SK-MEL-5 (cell line): ENCODE data around the gene SRC. TPM values are rescaled to one million over a fixed set of nuclear protein-coding genes. Genes with fewer than 3 reads are reported as not detected.

Experiments
- DNase-seq: peaks from one replicate; pipeline ENCODE4 v3.0.0-alpha.2; 2016; ENCODE audit warnings: low read depth, low spot score
- in situ Hi-C: cut with HindIII; loops from 2 replicates; pipeline ENCODE4 v1.10.0; 2016; ENCODE audit warnings: low sequenced_read_pairs, high pct_unique_total_duplicates, low pct_unique_long_range_greater_than_20kb
- total RNA-seq: library from RNA; depleted of rRNA; stranded (reverse); fragments of >200 nt; shearing (Covaris generic); gene quantifications from 2 replicates; pipeline ENCODE4 v1.2.3, GENCODE V29; 2014

The SRC gene
- total RNA-seq, 1 experiment from 2014 or later = 5.7 TPM

GRCh38 chr20:37439223-37439933 is 93.4 kb downstream of the SRC start:
- in situ Hi-C loops = no loop called here
- no peak for DNase-seq

- in situ Hi-C loops = no loop called here
- no peak for DNase-seq
Observed at GRCh38 chr20:37441023-37441422, 95.1 kb downstream of the SRC start.

DNA sequence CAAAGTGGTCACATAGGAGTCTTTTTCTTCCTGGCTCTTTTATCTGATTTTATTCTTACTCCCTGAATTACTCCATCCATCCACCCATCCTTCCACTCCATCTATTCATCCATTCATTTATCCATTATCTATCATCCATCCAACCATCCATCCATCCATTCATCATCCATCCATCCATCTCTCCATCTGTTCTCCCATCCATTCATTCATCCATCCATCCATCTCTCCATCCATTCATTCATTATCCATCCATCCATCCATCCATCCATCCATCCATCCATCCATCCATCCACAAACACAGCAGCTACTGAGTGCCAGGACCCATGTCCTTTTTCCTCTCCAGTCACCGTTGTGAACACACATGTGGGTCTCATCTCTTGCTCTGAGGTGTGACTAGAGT is 96.6 kb downstream of the SRC start:
- DNase-seq = no peak
- in situ Hi-C loops = no loop called here

GRCh38 chr20:37442986-37443385 is 97.0 kb downstream of the SRC start:
- no peak for DNase-seq
- in situ Hi-C loops = no loop called here

DNA sequence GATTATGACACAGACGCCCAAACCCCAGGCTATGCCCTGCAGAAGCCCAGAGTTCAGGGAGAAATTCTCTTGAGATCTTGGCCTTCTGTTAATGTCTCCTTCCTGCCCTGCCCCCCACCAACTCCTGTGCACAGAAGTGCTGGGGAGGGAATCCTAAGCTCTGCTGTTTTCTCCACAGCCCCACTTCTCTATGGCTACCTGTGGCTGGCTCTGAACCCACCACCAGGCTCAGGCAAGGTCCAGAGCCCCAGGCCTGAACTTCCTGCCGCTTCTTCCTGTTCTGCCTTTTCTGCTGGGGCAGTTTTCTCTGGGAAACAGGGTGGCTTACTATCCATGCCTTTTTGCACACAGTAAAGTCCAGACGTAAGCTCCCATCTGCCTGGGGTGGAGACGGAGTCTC is 97.7 kb downstream of the SRC start:
- no peak for DNase-seq
- in situ Hi-C loops = no loop called here

- in situ Hi-C loops = no loop called here
- DNase-seq = no peak
Observed at GRCh38 chr20:37445041-37445440, 99.1 kb downstream of the SRC start.

GRCh38 chr20:37446286-37447032 is 100.5 kb downstream of the SRC start:
- in situ Hi-C loops = no loop called here
- DNase-seq = no peak

GRCh38 chr20:37447688-37448087 is 101.7 kb downstream of the SRC start:
- DNase-seq = no peak
- in situ Hi-C loops = no loop called here

DNA sequence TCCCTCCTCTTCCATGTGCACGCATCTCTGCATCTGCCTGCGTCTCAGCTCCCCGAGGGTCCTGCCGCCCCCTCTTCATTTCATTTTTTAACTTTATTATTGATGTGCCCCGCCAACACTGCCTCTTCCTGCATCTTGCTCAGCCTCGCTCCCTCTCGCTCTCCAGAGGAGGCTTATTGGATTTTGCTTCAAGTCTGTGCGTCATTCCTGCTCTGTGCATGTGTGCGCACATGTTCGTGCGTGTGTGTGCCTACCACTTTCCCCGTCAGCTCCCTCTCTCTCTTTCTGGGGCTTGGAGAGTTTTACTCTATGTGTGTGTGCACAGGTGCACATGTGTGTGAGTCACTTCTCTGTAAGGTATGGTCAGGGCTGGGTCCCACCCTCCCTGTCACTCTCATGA is 103.3 kb downstream of the SRC start:
- in situ Hi-C loops = no loop called here
- DNase-seq = no peak

GRCh38 chr20:37450344-37450743 is 104.4 kb downstream of the SRC start:
- no peak for DNase-seq
- in situ Hi-C loops = no loop called here

DNA sequence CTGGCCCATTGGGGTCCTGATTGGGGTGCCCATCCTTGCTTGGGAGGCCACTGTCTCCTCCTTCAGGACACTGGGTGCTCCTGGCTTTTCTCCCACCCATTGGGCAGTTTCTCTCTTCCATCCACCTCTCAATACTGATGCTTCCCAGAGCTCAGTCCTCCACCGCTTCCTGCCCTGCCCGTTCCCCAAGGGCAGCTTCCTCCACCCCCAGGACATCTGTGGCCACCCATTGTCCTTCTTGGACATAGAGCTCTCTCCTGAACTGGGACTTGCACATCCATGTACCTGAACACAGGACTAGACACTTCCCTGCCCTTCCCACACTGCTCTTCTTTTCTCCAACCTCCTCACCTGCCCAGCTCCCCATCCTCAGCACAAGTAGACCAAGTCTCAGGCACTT is 105.7 kb downstream of the SRC start:
- in situ Hi-C loops = no loop called here
- DNase-seq = no peak

GRCh38 chr20:37452236-37452635 is 106.3 kb downstream of the SRC start:
- DNase-seq = no peak
- in situ Hi-C loops = no loop called here

GRCh38 chr20:37453288-37453687 is 107.3 kb downstream of the SRC start:
- in situ Hi-C loops = no loop called here
- DNase-seq = no peak

DNA sequence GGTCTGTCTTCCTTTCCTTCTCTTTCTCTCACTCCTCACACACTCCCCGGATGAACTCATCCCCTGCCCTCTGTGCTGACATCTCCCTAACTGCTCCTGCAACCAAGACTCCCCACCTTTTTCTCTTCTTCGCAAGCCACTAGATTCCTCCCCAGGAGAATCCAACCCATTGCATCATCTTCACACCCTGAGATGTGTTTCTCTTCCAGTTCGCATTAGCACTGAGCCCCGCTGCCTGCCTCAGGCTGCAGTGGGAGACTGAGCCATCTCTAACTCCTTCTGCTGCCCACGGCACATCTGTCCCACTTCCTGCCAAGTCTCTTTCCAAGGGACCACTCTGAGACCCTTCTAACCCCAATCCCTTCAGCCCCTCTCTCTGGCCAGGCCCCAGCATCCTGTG is 107.9 kb downstream of the SRC start:
- DNase-seq = no peak
- in situ Hi-C loops = no loop called here

DNA sequence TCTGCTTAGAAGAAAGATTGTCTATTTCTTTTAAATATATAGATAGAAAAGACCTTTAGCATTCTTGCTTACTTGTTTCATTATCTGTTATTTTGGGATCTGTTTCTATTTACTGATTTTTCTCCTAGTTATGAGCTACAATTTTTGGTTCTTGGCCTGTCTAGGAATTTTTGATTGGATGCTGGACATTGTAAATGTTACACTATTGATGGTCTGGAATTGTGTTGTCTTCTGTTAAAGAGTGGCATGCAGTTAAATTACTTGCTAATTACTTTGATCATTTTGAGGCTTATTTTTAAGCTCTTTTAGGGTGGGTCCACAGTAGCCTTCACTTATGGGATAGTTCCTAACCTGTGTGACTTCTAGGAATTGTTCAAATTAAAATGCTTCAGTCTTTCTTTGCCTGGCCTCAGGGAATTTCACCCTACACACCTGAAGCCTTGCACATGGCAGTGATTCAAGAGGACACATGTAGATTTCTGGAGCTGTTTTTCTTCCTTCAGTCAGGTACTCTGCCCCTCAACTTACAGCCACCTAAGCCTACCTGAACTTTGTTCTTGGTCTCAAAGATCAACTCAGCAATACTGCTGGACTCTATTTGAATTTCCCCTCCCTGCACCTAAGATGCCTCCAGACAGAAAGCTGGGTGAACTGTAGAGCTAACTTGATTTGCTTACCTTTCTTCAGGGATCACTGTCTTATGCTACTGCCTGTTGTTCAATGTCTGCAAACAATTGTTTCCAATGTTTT is 108.9 kb downstream of the SRC start:
- in situ Hi-C loops = no loop called here
- DNase-seq = no peak
